ENCODE results near the gene UTF1.

The UTF1 gene, protein sequence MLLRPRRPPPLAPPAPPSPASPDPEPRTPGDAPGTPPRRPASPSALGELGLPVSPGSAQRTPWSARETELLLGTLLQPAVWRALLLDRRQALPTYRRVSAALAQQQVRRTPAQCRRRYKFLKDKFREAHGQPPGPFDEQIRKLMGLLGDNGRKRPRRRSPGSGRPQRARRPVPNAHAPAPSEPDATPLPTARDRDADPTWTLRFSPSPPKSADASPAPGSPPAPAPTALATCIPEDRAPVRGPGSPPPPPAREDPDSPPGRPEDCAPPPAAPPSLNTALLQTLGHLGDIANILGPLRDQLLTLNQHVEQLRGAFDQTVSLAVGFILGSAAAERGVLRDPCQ

DNA sequence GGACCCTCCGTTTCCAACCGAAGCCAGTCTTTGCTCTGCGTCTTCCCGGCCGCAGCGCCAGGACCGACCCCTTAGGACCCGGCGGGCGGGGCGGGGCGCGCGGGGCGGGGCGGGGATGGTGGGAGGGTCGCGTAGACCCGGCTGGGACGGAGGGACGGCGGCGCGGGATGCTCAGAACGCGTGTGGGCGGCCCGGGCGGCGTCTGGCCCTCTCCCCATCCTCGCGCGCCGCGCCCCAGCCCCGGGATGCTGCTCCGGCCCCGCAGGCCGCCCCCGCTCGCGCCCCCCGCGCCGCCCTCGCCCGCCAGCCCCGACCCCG lies at the start of gene UTF1:
UTF1 (plus strand) TSS at position 174 of the 318 bp plus-strand sequence; CDS start at position 246, 72 bp downstream.
- H3K9me2 ChIP-seq (replicated peaks; ENCODE audit: control insufficient read depth, low read length) = no peaks in the 10 kb centered on the region
- no peaks in the 10 kb centered on the region for H3F3A ChIP-seq (ENCODE audit: control insufficient read depth, insufficient read depth)
- no peak within 1 kb of the TSS for H3K4me3 ChIP-seq (ENCODE audit: low read length)
- H3K27me3 ChIP-seq (ENCODE audit: control insufficient read depth, low read length) = no peaks in the 10 kb centered on the region
- no peaks in the 10 kb centered on the region for H4K20me1 ChIP-seq (ENCODE audit: control insufficient read depth, insufficient read depth, low read depth, low read length)
- no peak within 1 kb of the TSS for H3K4me2 ChIP-seq (ENCODE audit: low read length)
- no peaks in the 10 kb centered on the region for H3K4me1 ChIP-seq (ENCODE audit: control insufficient read depth, low read length)
- no peaks in the 10 kb centered on the region for H3K79me2 ChIP-seq (ENCODE audit: control insufficient read depth, low read length)
- TF ChIP-seq EZH2phosphoT487 (IDR thresholded peaks at IDR 0.05; ENCODE audit: borderline replicate concordance, low read length) = no peak
- TF ChIP-seq, protein P1, sequence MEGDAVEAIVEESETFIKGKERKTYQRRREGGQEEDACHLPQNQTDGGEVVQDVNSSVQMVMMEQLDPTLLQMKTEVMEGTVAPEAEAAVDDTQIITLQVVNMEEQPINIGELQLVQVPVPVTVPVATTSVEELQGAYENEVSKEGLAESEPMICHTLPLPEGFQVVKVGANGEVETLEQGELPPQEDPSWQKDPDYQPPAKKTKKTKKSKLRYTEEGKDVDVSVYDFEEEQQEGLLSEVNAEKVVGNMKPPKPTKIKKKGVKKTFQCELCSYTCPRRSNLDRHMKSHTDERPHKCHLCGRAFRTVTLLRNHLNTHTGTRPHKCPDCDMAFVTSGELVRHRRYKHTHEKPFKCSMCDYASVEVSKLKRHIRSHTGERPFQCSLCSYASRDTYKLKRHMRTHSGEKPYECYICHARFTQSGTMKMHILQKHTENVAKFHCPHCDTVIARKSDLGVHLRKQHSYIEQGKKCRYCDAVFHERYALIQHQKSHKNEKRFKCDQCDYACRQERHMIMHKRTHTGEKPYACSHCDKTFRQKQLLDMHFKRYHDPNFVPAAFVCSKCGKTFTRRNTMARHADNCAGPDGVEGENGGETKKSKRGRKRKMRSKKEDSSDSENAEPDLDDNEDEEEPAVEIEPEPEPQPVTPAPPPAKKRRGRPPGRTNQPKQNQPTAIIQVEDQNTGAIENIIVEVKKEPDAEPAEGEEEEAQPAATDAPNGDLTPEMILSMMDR (IDR thresholded peaks at IDR 0.05; ENCODE audit: low read depth, low read length, poor library complexity, severe bottlenecking) = no peak
- no peak within 1 kb of the TSS for H3K27ac ChIP-seq (ENCODE audit: low read depth, low read length)
- no peaks in the 10 kb centered on the region for H3K36me3 ChIP-seq (ENCODE audit: control insufficient read depth, low read length)
- H3K9me3 ChIP-seq (ENCODE audit: control insufficient read depth, insufficient read depth, low read length) = no peaks in the 10 kb centered on the region

DNA sequence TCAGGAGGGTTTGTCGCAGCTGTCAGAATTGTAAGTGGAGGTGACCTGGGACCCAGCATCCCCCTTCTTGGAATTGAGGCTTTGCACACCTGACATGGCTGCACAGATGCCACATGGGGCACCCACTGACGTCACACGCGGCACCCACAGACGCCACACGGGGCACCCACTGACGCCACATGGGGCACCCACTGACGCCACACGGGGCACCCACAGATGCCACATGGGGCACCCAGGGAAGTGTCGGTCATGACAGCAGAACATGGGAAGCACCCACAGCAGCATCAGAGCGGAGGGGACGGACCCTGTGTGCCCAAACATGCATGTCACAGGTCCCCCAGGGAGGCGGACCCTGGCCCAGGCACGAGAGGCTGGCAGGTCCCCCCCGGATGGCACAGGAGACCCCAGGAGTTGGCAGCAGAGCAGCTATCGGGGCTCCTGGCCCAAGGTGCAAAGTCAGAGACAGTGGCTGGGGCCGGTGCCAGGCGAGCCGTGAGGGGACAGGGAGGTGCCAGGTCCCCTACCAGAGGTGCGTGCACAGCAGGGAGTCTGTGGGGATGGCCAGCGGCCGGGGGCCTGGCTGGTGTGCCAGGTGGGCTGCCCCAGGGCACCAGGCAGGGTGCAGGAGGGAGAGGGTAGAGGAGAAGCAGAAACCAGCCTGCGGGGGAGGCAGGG lies 48.9 kb upstream of the UTF1 start:
- Histone ChIP-seq H3F3A (ENCODE audit: control insufficient read depth, insufficient read depth) (peaks cover 6% of the 10 kb centered on the region), H3K79me2 (ENCODE audit: control insufficient read depth, low read length) (no peaks in the 10 kb centered on the region), H3K27ac (ENCODE audit: low read depth, low read length) (no peak overlapping the region), H3K4me2 (ENCODE audit: low read length) (no peak overlapping the region), H3K9me2 (replicated peaks; ENCODE audit: control insufficient read depth, low read length) (no peaks in the 10 kb centered on the region), H3K36me3 (ENCODE audit: control insufficient read depth, low read length) (no peaks in the 10 kb centered on the region), H4K20me1 (ENCODE audit: control insufficient read depth, insufficient read depth, low read depth, low read length) (no peaks in the 10 kb centered on the region), H3K27me3 (ENCODE audit: control insufficient read depth, low read length) (no peaks in the 10 kb centered on the region), H3K4me1 (ENCODE audit: control insufficient read depth, low read length) (no peaks in the 10 kb centered on the region), H3K9me3 (ENCODE audit: control insufficient read depth, insufficient read depth, low read length) (peaks cover 66% of the 10 kb centered on the region; the same call in 1 of the 2 replicates), H3K4me3 (ENCODE audit: low read length) (no peak overlapping the region)
- TF ChIP-seq EZH2phosphoT487 (IDR thresholded peaks at IDR 0.05; ENCODE audit: borderline replicate concordance, low read length) = no peak
- TF ChIP-seq, protein P1 (IDR thresholded peaks at IDR 0.05; ENCODE audit: low read depth, low read length, poor library complexity, severe bottlenecking) = no peak

DNA sequence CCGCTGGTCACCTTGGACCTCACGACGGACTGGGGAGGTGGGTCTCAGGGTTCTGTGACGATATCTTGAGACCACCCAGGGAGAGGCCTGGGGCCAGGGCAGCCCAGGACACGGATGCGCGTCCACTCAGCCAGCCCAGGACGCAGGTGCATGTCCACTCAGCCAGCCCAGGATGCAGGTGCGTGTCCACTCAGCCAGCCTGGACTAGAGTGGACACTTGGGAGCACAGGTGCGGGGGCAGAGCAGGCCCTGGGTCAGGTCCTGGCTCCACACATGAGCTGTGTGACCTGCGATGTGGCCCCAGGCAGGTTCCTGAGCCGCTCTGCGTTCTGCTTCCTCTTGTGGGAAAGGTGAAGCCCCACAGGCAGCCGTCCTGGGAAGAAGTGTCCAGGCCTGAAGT lies 47.8 kb upstream of the UTF1 start:
- H3F3A ChIP-seq (ENCODE audit: control insufficient read depth, insufficient read depth) = peaks cover 4% of the 10 kb centered on the region
- TF ChIP-seq, protein P1 (IDR thresholded peaks at IDR 0.05; ENCODE audit: low read depth, low read length, poor library complexity, severe bottlenecking) = no peak
- TF ChIP-seq EZH2phosphoT487 (IDR thresholded peaks at IDR 0.05; ENCODE audit: borderline replicate concordance, low read length) = no peak
- H3K4me3 ChIP-seq (ENCODE audit: low read length) = no peak overlapping the region
- no peaks in the 10 kb centered on the region for H3K27me3 ChIP-seq (ENCODE audit: control insufficient read depth, low read length)
- H3K9me3 ChIP-seq (ENCODE audit: control insufficient read depth, insufficient read depth, low read length) = peaks cover 57% of the 10 kb centered on the region; the same call in 1 of the 2 replicates
- no peak overlapping the region for H3K27ac ChIP-seq (ENCODE audit: low read depth, low read length)
- no peaks in the 10 kb centered on the region for H4K20me1 ChIP-seq (ENCODE audit: control insufficient read depth, insufficient read depth, low read depth, low read length)
- no peaks in the 10 kb centered on the region for H3K79me2 ChIP-seq (ENCODE audit: control insufficient read depth, low read length)
- H3K9me2 ChIP-seq (replicated peaks; ENCODE audit: control insufficient read depth, low read length) = no peaks in the 10 kb centered on the region
- H3K4me2 ChIP-seq (ENCODE audit: low read length) = no peak overlapping the region
- no peaks in the 10 kb centered on the region for H3K36me3 ChIP-seq (ENCODE audit: control insufficient read depth, low read length)
- H3K4me1 ChIP-seq (ENCODE audit: control insufficient read depth, low read length) = no peaks in the 10 kb centered on the region

Data from DOHH2 (cell line).